ENCODE data around the gene RNF207. TPM values are rescaled to one million over a fixed set of nuclear protein-coding genes. Genes with fewer than 3 reads are reported as not detected.
A peak's percentile ranks its signal among the peaks of the same experiment; 100 is the strongest.

RNF207 gene, protein sequence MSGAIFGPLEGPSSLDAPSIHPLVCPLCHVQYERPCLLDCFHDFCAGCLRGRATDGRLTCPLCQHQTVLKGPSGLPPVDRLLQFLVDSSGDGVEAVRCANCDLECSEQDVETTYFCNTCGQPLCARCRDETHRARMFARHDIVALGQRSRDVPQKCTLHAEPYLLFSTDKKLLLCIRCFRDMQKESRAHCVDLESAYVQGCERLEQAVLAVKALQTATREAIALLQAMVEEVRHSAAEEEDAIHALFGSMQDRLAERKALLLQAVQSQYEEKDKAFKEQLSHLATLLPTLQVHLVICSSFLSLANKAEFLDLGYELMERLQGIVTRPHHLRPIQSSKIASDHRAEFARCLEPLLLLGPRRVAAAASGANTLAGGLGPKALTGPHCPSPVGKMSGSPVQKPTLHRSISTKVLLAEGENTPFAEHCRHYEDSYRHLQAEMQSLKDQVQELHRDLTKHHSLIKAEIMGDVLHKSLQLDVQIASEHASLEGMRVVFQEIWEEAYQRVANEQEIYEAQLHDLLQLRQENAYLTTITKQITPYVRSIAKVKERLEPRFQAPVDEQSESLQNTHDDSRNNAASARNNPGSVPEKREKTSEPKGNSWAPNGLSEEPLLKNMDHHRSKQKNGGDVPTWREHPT
- 95.4 and 128 TPM in 2 replicates for total RNA-seq (2014; rRNA removed)
- percentile 93 among the genes with signal in this experiment for Bru-seq, nascent RNA
- percentile 88 among the genes with signal in this experiment for BruChase-seq, experiment 1, labeled RNA remaining after a 6-hour chase
- percentile 94 among the genes with signal in this experiment for BruChase-seq, experiment 2, labeled RNA remaining after a 2-hour chase
- long read RNA-seq, transcript RNF207-204 (4 exons, 473 nt): major isoform, 18 of 121 reads
- long read RNA-seq, transcript RNF207-205 (3 exons, 551 nt): minor isoform, 9 of 121 reads
- long read RNA-seq, partial matches to known transcripts: 40 of 121 reads
- long read RNA-seq, other reads (novel, unspliced or antisense): 53 of 121 reads

GRCh38 chr1:6205849-6206519 is at the start of gene RNF207:
TSS of gene RNF207 (plus strand) at chr1:6206119. CDS start at chr1:6206536, 417 bp downstream.
- no peaks in the 10 kb centered on the region for H3K9me2 ChIP-seq (replicated peaks; ENCODE audit: low read length)
- H3K27me3 ChIP-seq (ENCODE audit: low read length): no peaks in the 10 kb centered on the region
- H4K20me1 ChIP-seq (ENCODE audit: low read length): no peaks in the 10 kb centered on the region
- peak; percentile 95 for DNase-seq
- peak within 1 kb of the TSS; percentile 89 for H3K9ac ChIP-seq (ENCODE audit: low read length)
- H3K9me3 ChIP-seq (ENCODE audit: low read length): no peaks in the 10 kb centered on the region
- POLR2A ChIA-PET (ENCODE audit: unreplicated experiment): interaction anchor here (0.5 to 1.1 kb wide), 4 partner anchors 14 to 248 kb away, joined by 3 to 7 read pairs (median 3); no protein-coding TSS in a partner anchor
- intact Hi-C loops (cut with micrococcal nuclease): loop anchor here (1.0 to 5.0 kb wide), 3 partner anchors 28 to 96 kb away; no protein-coding TSS in a partner anchor
- peak within 1 kb of the TSS; percentile 81 for H2AFZ ChIP-seq (ENCODE audit: low read length)
- peaks cover 14% of the 10 kb centered on the region; the same call in 1 of the 2 replicates for H3K4me1 ChIP-seq (ENCODE audit: insufficient read depth, low read length)
- peak; percentile 69 for ATAC-seq
- H3K36me3 ChIP-seq (ENCODE audit: low read depth, low read length): peaks cover 17% of the 10 kb centered on the region
- no peaks in the 10 kb centered on the region for H3F3A ChIP-seq (ENCODE audit: low read length, unreplicated experiment)
- no TSS peak for BruUV-seq (replicated peaks)
- TF ChIP-seq, protein P1, sequence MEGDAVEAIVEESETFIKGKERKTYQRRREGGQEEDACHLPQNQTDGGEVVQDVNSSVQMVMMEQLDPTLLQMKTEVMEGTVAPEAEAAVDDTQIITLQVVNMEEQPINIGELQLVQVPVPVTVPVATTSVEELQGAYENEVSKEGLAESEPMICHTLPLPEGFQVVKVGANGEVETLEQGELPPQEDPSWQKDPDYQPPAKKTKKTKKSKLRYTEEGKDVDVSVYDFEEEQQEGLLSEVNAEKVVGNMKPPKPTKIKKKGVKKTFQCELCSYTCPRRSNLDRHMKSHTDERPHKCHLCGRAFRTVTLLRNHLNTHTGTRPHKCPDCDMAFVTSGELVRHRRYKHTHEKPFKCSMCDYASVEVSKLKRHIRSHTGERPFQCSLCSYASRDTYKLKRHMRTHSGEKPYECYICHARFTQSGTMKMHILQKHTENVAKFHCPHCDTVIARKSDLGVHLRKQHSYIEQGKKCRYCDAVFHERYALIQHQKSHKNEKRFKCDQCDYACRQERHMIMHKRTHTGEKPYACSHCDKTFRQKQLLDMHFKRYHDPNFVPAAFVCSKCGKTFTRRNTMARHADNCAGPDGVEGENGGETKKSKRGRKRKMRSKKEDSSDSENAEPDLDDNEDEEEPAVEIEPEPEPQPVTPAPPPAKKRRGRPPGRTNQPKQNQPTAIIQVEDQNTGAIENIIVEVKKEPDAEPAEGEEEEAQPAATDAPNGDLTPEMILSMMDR (conservative IDR thresholded peaks at IDR 0.05; ENCODE audit: low read depth, low read length): no peak
- TF ChIP-seq EZH2phosphoT487 (IDR thresholded peaks at IDR 0.05; ENCODE audit: borderline replicate concordance, low read length): no peak
- CTCF ChIA-PET: interaction anchor here (0.5 to 1.1 kb wide), 5 partner anchors 14 to 138 kb away, joined by 3 to 7 read pairs (median 4); no protein-coding TSS in a partner anchor
- H3K27ac ChIP-seq (ENCODE audit: low read length): peak within 1 kb of the TSS; percentile 81
- peak within 1 kb of the TSS; percentile 79 for H3K4me3 ChIP-seq (ENCODE audit: low read length)
- H3K4me2 ChIP-seq (ENCODE audit: low read length): peak within 1 kb of the TSS; percentile 89
- peaks cover 34% of the 10 kb centered on the region for H3K79me2 ChIP-seq (ENCODE audit: low read length)

DNA sequence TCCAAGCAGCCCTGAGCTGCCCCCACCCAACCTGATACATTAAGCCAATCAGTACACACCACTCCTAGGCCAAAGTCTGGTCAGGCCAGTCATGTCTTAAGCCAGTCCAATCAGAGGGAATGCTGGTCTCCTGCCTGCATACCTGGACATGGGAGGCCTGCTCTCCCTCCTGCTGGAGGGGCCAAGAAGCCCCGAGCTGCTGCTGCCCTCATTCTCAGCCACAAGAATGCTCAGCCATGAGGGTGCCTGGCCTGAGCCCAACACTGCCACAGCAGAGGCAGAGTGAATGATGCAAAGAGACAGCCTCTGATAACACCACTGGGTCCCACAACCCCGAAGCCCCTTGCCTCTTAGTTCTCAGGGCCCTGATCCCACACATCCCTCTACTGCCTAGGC is 48.8 kb upstream of the RNF207 start:
- intact Hi-C loops (cut with micrococcal nuclease): loop anchor here (1.0 to 5.0 kb wide), 3 partner anchors 41 to 105 kb away; partner anchors contain the start of gene RPL22
- CTCF ChIA-PET: no interaction called here
- TF ChIP-seq, protein P1 (conservative IDR thresholded peaks at IDR 0.05; ENCODE audit: low read depth, low read length): no peak
- TF ChIP-seq EZH2 (IDR thresholded peaks at IDR 0.05; ENCODE audit: low read length, unreplicated experiment): no peak
- TF ChIP-seq EZH2phosphoT487 (IDR thresholded peaks at IDR 0.05; ENCODE audit: borderline replicate concordance, low read length): no peak
- ATAC-seq: peak; percentile 26
- peaks cover 27% of the 10 kb centered on the region for H3K4me1 ChIP-seq (ENCODE audit: insufficient read depth, low read length)
- H3K4me3 ChIP-seq (ENCODE audit: low read length): peak overlapping the region; percentile 32; the same call in 1 of the 2 replicates
- DNase-seq: peak; percentile 64
- peaks cover 16% of the 10 kb centered on the region for H3F3A ChIP-seq (ENCODE audit: low read length, unreplicated experiment)
- peak overlapping the region; percentile 78 for H3K9ac ChIP-seq (ENCODE audit: low read length)
- H3K9me3 ChIP-seq (ENCODE audit: low read length): no peaks in the 10 kb centered on the region
- POLR2A ChIA-PET (ENCODE audit: unreplicated experiment): no interaction called here
- peak overlapping the region; percentile 11; the same call in 1 of the 2 replicates for H2AFZ ChIP-seq (ENCODE audit: low read length)
- peak overlapping the region; percentile 97 for H3K27ac ChIP-seq (ENCODE audit: low read length)
- no peaks in the 10 kb centered on the region for H3K36me3 ChIP-seq (ENCODE audit: low read depth, low read length)
- H3K4me2 ChIP-seq (ENCODE audit: low read length): peak overlapping the region; percentile 80
- H3K9me2 ChIP-seq (replicated peaks; ENCODE audit: low read length): no peaks in the 10 kb centered on the region
- H3K27me3 ChIP-seq (ENCODE audit: low read length): no peaks in the 10 kb centered on the region
- BruUV-seq (replicated peaks): TSS peak; percentile 94
- no peaks in the 10 kb centered on the region for H3K79me2 ChIP-seq (ENCODE audit: low read length)
- no peaks in the 10 kb centered on the region for H4K20me1 ChIP-seq (ENCODE audit: low read length)

All from PC-3 (cell line).